Muscle of arm (tissue), 12 donors: ENCODE results near the gene SPEM1. TPM values are rescaled to one million over a fixed set of nuclear protein-coding genes. Genes with fewer than 3 reads are reported as not detected.
A peak's percentile ranks its signal among the peaks of the same experiment; 100 is the strongest.

ENCODE experiments used
- DNase-seq: peaks from one replicate; pipeline ENCODE4 v3.0.0-alpha.2; 2013
- polyA plus RNA-seq, 12 donors: library from polyadenylated mRNA; unstranded; fragments of 120-200 nt; gene quantifications; one replicate each; pipeline ENCODE4 v1.2.1, GENCODE V29; 2013; ENCODE audit not compliant: insufficient read length in 12 of 12

Gene SPEM1
- polyA plus RNA-seq, 12 donors: not detected

- no peak for DNase-seq
Observed at GRCh38 chr17:7396147-7396546, 24.0 kb upstream of the SPEM1 start.

GRCh38 chr17:7398612-7399011 is 21.5 kb upstream of the SPEM1 start:
- no peak for DNase-seq

GRCh38 chr17:7403043-7403726 is 16.9 kb upstream of the SPEM1 start:
- peak; percentile 54 for DNase-seq

GRCh38 chr17:7403727-7403976 is 16.5 kb upstream of the SPEM1 start:
- no peak for DNase-seq

GRCh38 chr17:7403977-7404736 is 16.0 kb upstream of the SPEM1 start, which contains the start of gene TMEM256:
TSS of gene TMEM256 (minus strand) at chr17:7404097. CDS start at chr17:7404084, 13 bp downstream.
- DNase-seq: peak; percentile 99

GRCh38 chr17:7404737-7405349 is 15.3 kb upstream of the SPEM1 start:
- DNase-seq: peak; percentile 61

- peak; percentile 59 for DNase-seq
Observed at GRCh38 chr17:7405350-7406234, 14.5 kb upstream of the SPEM1 start.

GRCh38 chr17:7406235-7406825 is 13.8 kb upstream of the SPEM1 start:
- no peak for DNase-seq

GRCh38 chr17:7407082-7407481 is 13.0 kb upstream of the SPEM1 start:
- DNase-seq: no peak

GRCh38 chr17:7407485-7408251 is 12.5 kb upstream of the SPEM1 start, which contains the start of gene NLGN2:
TSS of gene NLGN2 (plus strand) at chr17:7407845. CDS start at chr17:7408256, 411 bp downstream.
- DNase-seq: no peak

GRCh38 chr17:7408252-7408727 is 11.8 kb upstream of the SPEM1 start:
- no peak for DNase-seq

GRCh38 chr17:7408863-7409262 is 11.3 kb upstream of the SPEM1 start:
- DNase-seq: no peak

- no peak for DNase-seq
Observed at GRCh38 chr17:7409716-7410115, 10.4 kb upstream of the SPEM1 start.

GRCh38 chr17:7410634-7411426 is 9.3 kb upstream of the SPEM1 start:
- no peak for DNase-seq

- no peak for DNase-seq
Observed at GRCh38 chr17:7411427-7411750, 8.7 kb upstream of the SPEM1 start.

- no peak for DNase-seq
Observed at GRCh38 chr17:7413346-7413985, 6.7 kb upstream of the SPEM1 start.

GRCh38 chr17:7414837-7415236 is 5.3 kb upstream of the SPEM1 start:
- DNase-seq: no peak

- DNase-seq: no peak
Observed at GRCh38 chr17:7415784-7416183, 4.3 kb upstream of the SPEM1 start.

- no peak for DNase-seq
Observed at GRCh38 chr17:7416323-7416722, 3.8 kb upstream of the SPEM1 start.
